SK-N-SH (cell line): Measurements from ENCODE around the gene GULP1. TPM values are rescaled to one million over a fixed set of nuclear protein-coding genes. Genes with fewer than 3 reads are reported as not detected.

ENCODE experiments used
- CTCF ChIA-PET: fragments of 300-600, 350-600 bp; formaldehyde crosslinking; extraction: SDS; loops from one replicate; lab custom pipeline; 2021; lab: Yijun Ruan, JAX
- POLR2A ChIA-PET: fragments of 350-600 bp; sonication (Branson Sonifier 250); formaldehyde crosslinking; extraction: SDS; loops from one replicate; lab custom pipeline; 2020; ENCODE audit warnings: antibody characterized with exemption, inconsistent platforms; lab: Yijun Ruan, JAX
- DNase-seq: peaks from one replicate; pipeline ENCODE4 v3.0.0; 2012
- H2AFZ ChIP-seq: fragments of 200-600 bp; sonication (generic); 2 replicates; pipeline ENCODE4 v1.8.1; 2016; ENCODE audit warnings: antibody characterized with exemption, mild to moderate bottlenecking, low read depth
- H3F3A ChIP-seq: fragments of 200-600 bp; sonication (generic); replicated peaks from 2 replicates; pipeline ENCODE3; 2016; ENCODE audit warnings: antibody characterized with exemption, mild to moderate bottlenecking; ENCODE audit not compliant: insufficient read depth
- H3K27ac ChIP-seq, 2 experiments: fragments of 200-500 bp in 1 of 2; fragments of 200-600 bp in 1 of 2; sonication (Bioruptor generic) in 1 of 2; sonication (generic), shearing (Covaris generic) in 1 of 2; 2 replicates each; pipeline versions ENCODE4 v1.5.1 to v1.6.1; 2014 to 2016; ENCODE audit warnings: low read depth in 2 of 2, inconsistent platforms in 1 of 2, low read length in 1 of 2, mild to moderate bottlenecking in 1 of 2, mixed read lengths in 1 of 2
- H3K27me3 ChIP-seq: fragments of 200-600 bp; sonication (generic), shearing (Covaris generic); 2 replicates; pipeline ENCODE4 v1.6.1; 2016; ENCODE audit warnings: mixed run types; ENCODE audit not compliant: insufficient read depth
- H3K36me3 ChIP-seq, 2 experiments: fragments of 200-500 bp in 1 of 2; fragments of 200-600 bp in 1 of 2; sonication (Bioruptor generic) in 1 of 2; sonication (generic) in 1 of 2; replicated peaks in 1 of 2; 2 replicates each; pipeline versions ENCODE3 to v1.5.1; 2014 to 2016; ENCODE audit warnings: low read length in 1 of 2, mild to moderate bottlenecking in 1 of 2; ENCODE audit not compliant: insufficient read depth in 2 of 2, control insufficient read depth in 1 of 2
- H3K4me1 ChIP-seq, 2 experiments: fragments of 200-500 bp in 1 of 2; fragments of 200-600 bp in 1 of 2; sonication (Bioruptor generic) in 1 of 2; sonication (generic), shearing (Covaris generic) in 1 of 2; 2 replicates each; pipeline versions ENCODE4 v1.5.1 to v1.6.1; 2014 to 2016; ENCODE audit warnings: low read depth in 1 of 2, low read length in 1 of 2, mixed run types in 1 of 2; ENCODE audit not compliant: insufficient read depth in 2 of 2, control insufficient read depth in 1 of 2
- H3K4me2 ChIP-seq: fragments of 200-600 bp; sonication (generic), shearing (Covaris generic); 2 replicates; pipeline ENCODE4 v1.6.1; 2017; ENCODE audit warnings: mixed run types
- H3K4me3 ChIP-seq, 2 experiments: fragments of 200-500 bp in 1 of 2; fragments of 200-600 bp in 1 of 2; sonication (Bioruptor generic) in 1 of 2; sonication (generic), shearing (Covaris generic) in 1 of 2; 2 replicates each; pipeline versions ENCODE4 v1.5.1 to v1.8.1; 2014 to 2016; ENCODE audit warnings: low read depth in 2 of 2, inconsistent platforms in 1 of 2, low read length in 1 of 2, mild to moderate bottlenecking in 1 of 2, mixed read lengths in 1 of 2, moderate library complexity in 1 of 2
- H3K79me2 ChIP-seq: fragments of 200-600 bp; sonication (generic); 2 replicates; pipeline ENCODE4 v1.8.1; 2017; ENCODE audit warnings: mild to moderate bottlenecking; ENCODE audit not compliant: insufficient read depth
- H3K9ac ChIP-seq: fragments of 200-600 bp; sonication (generic); 2 replicates; pipeline ENCODE4 v1.6.1; 2017; ENCODE audit warnings: mixed run types
- H3K9me2 ChIP-seq: fragments of 200-600 bp; sonication (generic); 2 replicates; pipeline ENCODE4 v1.6.1; 2017; ENCODE audit warnings: mixed run types
- H3K9me3 ChIP-seq: fragments of 200-600 bp; sonication (generic); 2 replicates; pipeline ENCODE4 v1.6.1; 2017; ENCODE audit warnings: mixed run types, mild to moderate bottlenecking, moderate library complexity
- H4K20me1 ChIP-seq: fragments of 200-600 bp; sonication (generic); 2 replicates; pipeline ENCODE4 v1.6.1; 2017; ENCODE audit warnings: mild to moderate bottlenecking, mixed run types; ENCODE audit not compliant: insufficient read depth
- CHD2 ChIP-seq: fragments of 150-350 bp; IDR thresholded peaks from 2 replicates; pipeline ENCODE4 v1.6.1; 2018; ENCODE audit warnings: low read length; ENCODE audit not compliant: partially characterized antibody
- EZH2phosphoT487 ChIP-seq: fragments of 200-600 bp; sonication (generic); IDR thresholded peaks from 2 replicates; pipeline ENCODE4 v1.6.1; 2017; ENCODE audit warnings: low read depth, mixed run types, mild to moderate bottlenecking, antibody characterized with exemption, moderate library complexity, borderline replicate concordance
- FOSL2 ChIP-seq: IDR thresholded peaks from 2 replicates; pipeline ENCODE4 v1.4.0; 2012; ENCODE audit warnings: low read depth, mild to moderate bottlenecking, moderate library complexity, borderline replicate concordance
- GABPA ChIP-seq: IDR thresholded peaks from 2 replicates; pipeline ENCODE4 v1.4.0; 2012; ENCODE audit warnings: low read depth, mild to moderate bottlenecking
- GATA2 ChIP-seq: sonication (generic); formaldehyde crosslinking; IDR thresholded peaks from 2 replicates; pipeline ENCODE4 v1.5.0; 2020; ENCODE audit warnings: mild to moderate bottlenecking, missing genetic modification reagents
- IRF3 ChIP-seq: fragments of 150-350 bp; IDR thresholded peaks from 2 replicates; pipeline ENCODE4 v1.6.1; 2016; ENCODE audit warnings: mild to moderate bottlenecking, low read depth, low read length
- JUND ChIP-seq: IDR thresholded peaks from 2 replicates; pipeline ENCODE4 v1.4.0; 2012
- NFIC ChIP-seq: IDR thresholded peaks from 2 replicates; pipeline ENCODE4 v1.4.0; 2012; ENCODE audit warnings: borderline replicate concordance
- PBX3 ChIP-seq: IDR thresholded peaks from 2 replicates; pipeline ENCODE4; 2012
- RAD21 ChIP-seq: IDR thresholded peaks from 2 replicates; pipeline ENCODE4 v1.6.1; 2012; ENCODE audit warnings: mild to moderate bottlenecking, low read length
- RCOR1 ChIP-seq: fragments of 150-350 bp; IDR thresholded peaks from 2 replicates; pipeline ENCODE4 v1.6.1; 2017; ENCODE audit warnings: antibody characterized with exemption, low read length
- RXRA ChIP-seq: IDR thresholded peaks from 2 replicates; pipeline ENCODE4 v1.4.0; 2012; ENCODE audit warnings: low read depth, mild to moderate bottlenecking, borderline replicate concordance
- TCF12 ChIP-seq: IDR thresholded peaks from 2 replicates; pipeline ENCODE4 v1.4.0; 2012
- TEAD4 ChIP-seq: IDR thresholded peaks from 2 replicates; pipeline ENCODE4 v1.4.0; 2012; ENCODE audit warnings: mild to moderate bottlenecking, borderline replicate concordance; ENCODE audit not compliant: insufficient read depth
- WGBS: methylation state at CpG from one replicate; pipeline ENCODE4 v1.1.6; 2017; ENCODE audit warnings: low lambda C conversion rate; 5-methylcytosine and 5-hydroxymethylcytosine counted together
- polyA plus RNA-seq, 3 experiments: library from polyadenylated mRNA; depleted of rRNA; stranded (reverse); fragments of >200 nt; gene quantifications; 2 replicates each; pipeline ENCODE4 v1.2.3, GENCODE V29; 2012
- TF ChIP-seq, protein P1 (sequence below): IDR thresholded peaks from 2 replicates; pipeline ENCODE4 v1.6.1; 2012; ENCODE audit warnings: mild to moderate bottlenecking, low read depth, low read length, moderate library complexity

The GULP1 gene
- polyA plus RNA-seq, 1 of the 3 experiments (the other 2 are of a cell fraction), result 33.8 TPM

- TF ChIP-seq RXRA (no peak), TEAD4 (no peak), TCF12 (no peak)
These were observed 86.8 kb downstream of the GULP1 start (continued) for GRCh38 chr2:188378371-188378950.

GRCh38 chr2:188379748-188380147 is 88.1 kb downstream of the GULP1 start:
- peak overlapping the region in 1 of 2 experiments; percentile 40; a peak in 1 of 4 replicates for H3K27ac ChIP-seq
- no peak overlapping the region for H2AFZ ChIP-seq
- H4K20me1 ChIP-seq, result no peaks in the 10 kb centered on the region
- peaks cover 5 to 13% of the 10 kb centered on the region in 2 experiments for H3K36me3 ChIP-seq
- H3K79me2 ChIP-seq, result peaks cover 60% of the 10 kb centered on the region
- WGBS, result 91% methylated on average over 3 of the region's 3 CpGs
- ChIA-PET POLR2A (no interaction called here), CTCF (interaction anchor here (1.4 kb wide), 1 partner anchor 16 kb away, joined by 3 read pairs; no protein-coding TSS in a partner anchor)
- 0 out of 2 replicates have a peak, but pooled peaks cover 5% of the 10 kb centered on the region for H3K9me3 ChIP-seq
- DNase-seq, result no peak
- no peak for TF ChIP-seq TCF12
- TF ChIP-seq CHD2, result no peak
- no peak for TF ChIP-seq GATA2 (CRISPR knock-in tag)
- no peak for TF ChIP-seq EZH2phosphoT487
- no peak for TF ChIP-seq PBX3
- no peak for TF ChIP-seq JUND
- TF ChIP-seq RXRA, result no peak
- no peak for TF ChIP-seq IRF3
- no peak for TF ChIP-seq GABPA
- no peak for TF ChIP-seq NFIC
- TF ChIP-seq RCOR1, result no peak
- no peak for TF ChIP-seq RAD21
- no peak for TF ChIP-seq FOSL2
- TF ChIP-seq, protein P1, sequence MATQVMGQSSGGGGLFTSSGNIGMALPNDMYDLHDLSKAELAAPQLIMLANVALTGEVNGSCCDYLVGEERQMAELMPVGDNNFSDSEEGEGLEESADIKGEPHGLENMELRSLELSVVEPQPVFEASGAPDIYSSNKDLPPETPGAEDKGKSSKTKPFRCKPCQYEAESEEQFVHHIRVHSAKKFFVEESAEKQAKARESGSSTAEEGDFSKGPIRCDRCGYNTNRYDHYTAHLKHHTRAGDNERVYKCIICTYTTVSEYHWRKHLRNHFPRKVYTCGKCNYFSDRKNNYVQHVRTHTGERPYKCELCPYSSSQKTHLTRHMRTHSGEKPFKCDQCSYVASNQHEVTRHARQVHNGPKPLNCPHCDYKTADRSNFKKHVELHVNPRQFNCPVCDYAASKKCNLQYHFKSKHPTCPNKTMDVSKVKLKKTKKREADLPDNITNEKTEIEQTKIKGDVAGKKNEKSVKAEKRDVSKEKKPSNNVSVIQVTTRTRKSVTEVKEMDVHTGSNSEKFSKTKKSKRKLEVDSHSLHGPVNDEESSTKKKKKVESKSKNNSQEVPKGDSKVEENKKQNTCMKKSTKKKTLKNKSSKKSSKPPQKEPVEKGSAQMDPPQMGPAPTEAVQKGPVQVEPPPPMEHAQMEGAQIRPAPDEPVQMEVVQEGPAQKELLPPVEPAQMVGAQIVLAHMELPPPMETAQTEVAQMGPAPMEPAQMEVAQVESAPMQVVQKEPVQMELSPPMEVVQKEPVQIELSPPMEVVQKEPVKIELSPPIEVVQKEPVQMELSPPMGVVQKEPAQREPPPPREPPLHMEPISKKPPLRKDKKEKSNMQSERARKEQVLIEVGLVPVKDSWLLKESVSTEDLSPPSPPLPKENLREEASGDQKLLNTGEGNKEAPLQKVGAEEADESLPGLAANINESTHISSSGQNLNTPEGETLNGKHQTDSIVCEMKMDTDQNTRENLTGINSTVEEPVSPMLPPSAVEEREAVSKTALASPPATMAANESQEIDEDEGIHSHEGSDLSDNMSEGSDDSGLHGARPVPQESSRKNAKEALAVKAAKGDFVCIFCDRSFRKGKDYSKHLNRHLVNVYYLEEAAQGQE, result no peak
- no peak overlapping the region for H3K4me3 ChIP-seq
- H3F3A ChIP-seq, result peaks cover 33% of the 10 kb centered on the region
- no peaks in the 10 kb centered on the region for H3K9me2 ChIP-seq
- H3K27me3 ChIP-seq, result no peaks in the 10 kb centered on the region
- peaks cover 0 to 14% of the 10 kb centered on the region in 2 experiments; a peak in 3 of 4 replicates for H3K4me1 ChIP-seq
- H3K4me2 ChIP-seq, result no peak overlapping the region
- no peak overlapping the region for H3K9ac ChIP-seq
